ENCODE measurements around the gene AIF1.

Gene AIF1

DNA sequence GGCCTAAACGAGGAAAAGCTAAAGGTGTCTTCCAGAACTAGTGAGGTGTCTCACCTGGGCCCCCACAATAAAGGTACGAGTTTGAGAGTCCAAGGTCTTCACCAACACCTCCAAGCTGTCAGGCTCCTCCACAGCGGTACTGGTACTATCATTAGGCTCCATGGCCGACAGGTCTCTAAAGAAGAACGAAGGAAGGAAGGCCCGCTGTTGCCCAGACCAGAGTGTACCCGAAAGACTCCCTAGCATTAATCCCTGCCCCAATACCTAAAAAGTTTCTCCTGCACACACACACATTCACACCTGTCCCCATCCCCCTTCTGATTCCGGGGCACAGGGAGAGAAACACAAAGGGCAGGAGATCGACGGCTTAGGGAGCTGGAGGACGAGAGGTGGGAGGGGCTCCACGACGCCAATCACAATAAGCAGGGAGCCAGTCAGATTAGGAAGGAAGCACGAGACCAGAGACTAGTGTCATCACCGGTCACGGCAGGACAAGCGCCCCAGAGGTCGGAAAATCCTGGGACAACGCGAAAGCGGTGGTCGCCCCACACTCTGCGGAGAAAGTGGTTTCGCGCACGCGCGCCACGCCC lies 36.7 kb downstream of the AIF1 start:
- TF ChIP-seq, protein P1, sequence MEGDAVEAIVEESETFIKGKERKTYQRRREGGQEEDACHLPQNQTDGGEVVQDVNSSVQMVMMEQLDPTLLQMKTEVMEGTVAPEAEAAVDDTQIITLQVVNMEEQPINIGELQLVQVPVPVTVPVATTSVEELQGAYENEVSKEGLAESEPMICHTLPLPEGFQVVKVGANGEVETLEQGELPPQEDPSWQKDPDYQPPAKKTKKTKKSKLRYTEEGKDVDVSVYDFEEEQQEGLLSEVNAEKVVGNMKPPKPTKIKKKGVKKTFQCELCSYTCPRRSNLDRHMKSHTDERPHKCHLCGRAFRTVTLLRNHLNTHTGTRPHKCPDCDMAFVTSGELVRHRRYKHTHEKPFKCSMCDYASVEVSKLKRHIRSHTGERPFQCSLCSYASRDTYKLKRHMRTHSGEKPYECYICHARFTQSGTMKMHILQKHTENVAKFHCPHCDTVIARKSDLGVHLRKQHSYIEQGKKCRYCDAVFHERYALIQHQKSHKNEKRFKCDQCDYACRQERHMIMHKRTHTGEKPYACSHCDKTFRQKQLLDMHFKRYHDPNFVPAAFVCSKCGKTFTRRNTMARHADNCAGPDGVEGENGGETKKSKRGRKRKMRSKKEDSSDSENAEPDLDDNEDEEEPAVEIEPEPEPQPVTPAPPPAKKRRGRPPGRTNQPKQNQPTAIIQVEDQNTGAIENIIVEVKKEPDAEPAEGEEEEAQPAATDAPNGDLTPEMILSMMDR (IDR thresholded peaks at IDR 0.05; ENCODE audit: low read length): no peak
- no peak for TF ChIP-seq EZH2 (optimal IDR thresholded peaks at IDR 0.05; ENCODE audit: low read depth, low read length)
- no peak for TF ChIP-seq EZH2phosphoT487 (IDR thresholded peaks at IDR 0.05; ENCODE audit: low read length)
- H3F3A ChIP-seq (ENCODE audit: insufficient read depth, low read length): peaks cover 11% of the 10 kb centered on the region
- H3K27ac ChIP-seq (ENCODE audit: low read length): peak overlapping the region; percentile 87

DNA sequence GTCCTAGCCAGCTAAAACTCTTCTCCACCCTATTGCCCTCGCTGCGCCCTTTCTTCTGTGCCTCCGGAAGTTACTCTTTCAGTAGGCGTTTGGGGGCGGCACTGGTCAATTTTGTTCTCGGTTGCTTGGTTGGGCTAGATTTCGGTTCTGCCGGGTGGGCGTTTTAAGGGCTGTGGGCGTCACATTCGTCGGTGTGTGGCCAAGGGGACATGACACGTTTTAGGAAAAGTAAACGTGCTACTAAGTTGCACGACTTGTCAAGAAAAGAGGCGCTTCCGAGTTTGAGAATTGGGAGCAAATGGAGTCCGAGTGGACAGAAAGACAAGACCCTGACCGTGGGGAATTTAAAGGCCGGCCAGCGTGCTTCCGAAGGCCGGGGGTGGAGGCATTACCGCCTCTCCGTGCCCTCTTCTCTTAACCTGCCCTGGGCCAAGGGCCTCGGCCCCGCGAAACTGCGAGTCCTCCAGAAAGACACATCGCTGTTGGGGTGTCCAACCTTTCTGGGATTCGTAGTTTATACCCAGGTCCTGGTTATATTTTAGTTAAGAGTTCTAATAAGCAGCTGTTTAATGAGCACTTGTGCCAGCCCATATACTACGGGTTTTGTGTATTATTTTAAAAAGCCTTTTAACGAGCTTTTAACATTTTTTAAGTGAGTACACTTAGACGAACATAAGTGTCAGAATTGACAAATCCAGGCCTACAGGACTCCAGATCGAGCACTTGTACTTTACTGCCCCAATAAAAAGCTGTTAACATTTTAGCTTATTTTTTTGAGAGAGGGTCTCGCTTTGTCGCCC lies 38.1 kb downstream of the AIF1 start:
- peaks cover 47% of the 10 kb centered on the region for H3K79me2 ChIP-seq (ENCODE audit: low read length)
- peaks cover 4% of the 10 kb centered on the region; the same call in 1 of the 2 replicates for H3K4me1 ChIP-seq (ENCODE audit: low read length)
- H3K27me3 ChIP-seq (replicated peaks; ENCODE audit: insufficient read depth, low read length): no peaks in the 10 kb centered on the region
- H3K9me2 ChIP-seq (replicated peaks; ENCODE audit: insufficient read depth, low read length): no peaks in the 10 kb centered on the region
- TF ChIP-seq, protein P1 (IDR thresholded peaks at IDR 0.05; ENCODE audit: low read length): no peak
- TF ChIP-seq EZH2phosphoT487 (IDR thresholded peaks at IDR 0.05; ENCODE audit: low read length) (no peak), EZH2 (optimal IDR thresholded peaks at IDR 0.05; ENCODE audit: low read depth, low read length) (no peak)
- DNase-seq: peak; percentile 91
- H3F3A ChIP-seq (ENCODE audit: insufficient read depth, low read length): peaks cover 11% of the 10 kb centered on the region
- peak overlapping the region; percentile 76 for H3K4me2 ChIP-seq (ENCODE audit: low read depth, low read length)
- H3K9me3 ChIP-seq (replicated peaks; ENCODE audit: insufficient read depth, low read length): no peaks in the 10 kb centered on the region
- H3K36me3 ChIP-seq (replicated peaks; ENCODE audit: insufficient read depth, low read length): 0 out of 2 replicates have a peak, but pooled peaks cover 2% of the 10 kb centered on the region
- H4K20me1 ChIP-seq (ENCODE audit: insufficient read depth, low read length): no peaks in the 10 kb centered on the region
- peak overlapping the region; percentile 64 for H3K4me3 ChIP-seq (ENCODE audit: low read length)
- peak overlapping the region; percentile 29 for H2AFZ ChIP-seq (ENCODE audit: low read length)
- H3K9ac ChIP-seq (ENCODE audit: low read length): peak overlapping the region; percentile 91
- peak overlapping the region; percentile 87 for H3K27ac ChIP-seq (ENCODE audit: low read length)

More for the DNA sequence above, 36.7 kb downstream of the AIF1 start:
- H3K79me2 ChIP-seq (ENCODE audit: low read length): peaks cover 50% of the 10 kb centered on the region
- 0 out of 2 replicates have a peak, but pooled peaks cover 2% of the 10 kb centered on the region for H3K36me3 ChIP-seq (replicated peaks; ENCODE audit: insufficient read depth, low read length)
- peaks cover 4% of the 10 kb centered on the region; the same call in 1 of the 2 replicates for H3K4me1 ChIP-seq (ENCODE audit: low read length)
- peak overlapping the region; percentile 91 for H3K9ac ChIP-seq (ENCODE audit: low read length)
- H3K27me3 ChIP-seq (replicated peaks; ENCODE audit: insufficient read depth, low read length): no peaks in the 10 kb centered on the region
- peak overlapping the region; percentile 64 for H3K4me3 ChIP-seq (ENCODE audit: low read length)
- H2AFZ ChIP-seq (ENCODE audit: low read length): peak overlapping the region; percentile 24
- no peaks in the 10 kb centered on the region for H3K9me2 ChIP-seq (replicated peaks; ENCODE audit: insufficient read depth, low read length)
- peak overlapping the region; percentile 76 for H3K4me2 ChIP-seq (ENCODE audit: low read depth, low read length)
- no peaks in the 10 kb centered on the region for H3K9me3 ChIP-seq (replicated peaks; ENCODE audit: insufficient read depth, low read length)
- DNase-seq: peak; percentile 51
- H4K20me1 ChIP-seq (ENCODE audit: insufficient read depth, low read length): no peaks in the 10 kb centered on the region

DNA sequence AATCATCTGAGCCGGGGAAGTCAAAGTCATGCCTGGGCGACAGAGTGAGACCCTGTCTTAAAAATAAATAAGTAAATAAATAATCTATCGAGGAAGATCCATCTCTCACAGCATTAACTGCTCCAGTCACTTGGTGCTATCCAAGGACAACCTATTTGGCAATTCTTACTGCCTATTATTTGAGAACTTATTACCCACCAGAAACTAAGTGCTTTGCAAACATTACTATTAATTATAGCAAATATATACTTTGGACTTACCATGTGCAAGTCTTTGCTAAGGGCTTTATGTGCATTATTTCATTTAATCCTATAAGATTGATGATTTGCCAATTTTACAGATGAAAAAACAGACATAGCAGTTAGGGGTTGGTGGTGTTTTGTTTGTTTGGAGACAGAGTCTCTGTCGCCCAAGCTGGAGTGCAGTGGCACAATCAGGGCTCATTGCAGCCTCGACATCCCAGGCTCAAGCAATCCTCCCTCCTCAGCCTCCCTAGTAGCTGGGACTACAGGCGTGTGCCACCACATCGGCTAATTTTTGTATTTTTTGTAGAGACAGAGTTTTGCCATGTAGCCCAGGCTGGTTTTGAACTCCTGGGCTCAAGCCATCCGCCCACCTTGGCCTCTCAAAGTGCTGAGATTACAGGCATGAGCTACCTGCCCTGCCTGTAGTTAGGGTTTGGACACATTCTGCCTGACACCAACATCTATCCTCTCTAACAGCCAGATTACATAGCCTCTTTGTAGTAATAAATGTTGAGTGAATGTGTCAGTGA lies 39.7 kb downstream of the AIF1 start:
- peaks cover 47% of the 10 kb centered on the region for H3K79me2 ChIP-seq (ENCODE audit: low read length)
- no peaks in the 10 kb centered on the region for H3K9me2 ChIP-seq (replicated peaks; ENCODE audit: insufficient read depth, low read length)
- H4K20me1 ChIP-seq (ENCODE audit: insufficient read depth, low read length): no peaks in the 10 kb centered on the region
- no peaks in the 10 kb centered on the region for H3K9me3 ChIP-seq (replicated peaks; ENCODE audit: insufficient read depth, low read length)
- H3K4me1 ChIP-seq (ENCODE audit: low read length): peaks cover 12% of the 10 kb centered on the region; the same call in 1 of the 2 replicates
- H3K4me3 ChIP-seq (ENCODE audit: low read length): no peak overlapping the region
- H2AFZ ChIP-seq (ENCODE audit: low read length): no peak overlapping the region
- no peak for TF ChIP-seq EZH2 (optimal IDR thresholded peaks at IDR 0.05; ENCODE audit: low read depth, low read length)
- TF ChIP-seq EZH2phosphoT487 (IDR thresholded peaks at IDR 0.05; ENCODE audit: low read length): no peak
- TF ChIP-seq, protein P1 (IDR thresholded peaks at IDR 0.05; ENCODE audit: low read length): no peak
- DNase-seq: no peak
- H3K4me2 ChIP-seq (ENCODE audit: low read depth, low read length): no peak overlapping the region
- H3K27me3 ChIP-seq (replicated peaks; ENCODE audit: insufficient read depth, low read length): no peaks in the 10 kb centered on the region
- H3K36me3 ChIP-seq (replicated peaks; ENCODE audit: insufficient read depth, low read length): no peaks in the 10 kb centered on the region
- H3K27ac ChIP-seq (ENCODE audit: low read length): no peak overlapping the region
- H3K9ac ChIP-seq (ENCODE audit: low read length): no peak overlapping the region
- peaks cover 11% of the 10 kb centered on the region for H3F3A ChIP-seq (ENCODE audit: insufficient read depth, low read length)

Data from MM.1S (cell line).